OCI-LY3 (cell line): ENCODE data around the gene TEX48.

Source experiments
- H2AFZ ChIP-seq: fragments of 200-600, 300-600 bp; shearing (Covaris generic); 2 replicates; pipeline ENCODE4 v1.6.0; 2014; ENCODE audit warnings: antibody characterized with exemption, low read depth, low read length
- H3K27ac ChIP-seq: fragments of 200-600, 300-600 bp; sonication (generic); 2 replicates; pipeline ENCODE4 v1.5.1; 2014; ENCODE audit warnings: mild to moderate bottlenecking, low read length, moderate library complexity, mixed read lengths
- H3K27me3 ChIP-seq: fragments of 200-600, 300-600 bp; sonication (generic); 2 replicates; pipeline ENCODE4 v1.6.1; 2014; ENCODE audit warnings: low read depth, low read length, mixed read lengths
- H3K36me3 ChIP-seq: fragments of 200-600, 300-600 bp; sonication (generic); replicated peaks from 2 replicates; pipeline ENCODE3; 2014; ENCODE audit warnings: low read depth, low read length, mixed read lengths
- H3K4me1 ChIP-seq: fragments of 300-600, 200-600 bp; sonication (generic); 2 replicates; pipeline ENCODE4 v1.6.1; 2014; ENCODE audit warnings: low read length, mixed read lengths
- H3K4me2 ChIP-seq: fragments of 200-600, 300-600 bp; sonication (generic); 2 replicates; pipeline ENCODE4 v1.6.1; 2014; ENCODE audit warnings: low read length, mixed read lengths
- H3K4me3 ChIP-seq: fragments of 300-600, 200-600 bp; sonication (generic); 2 replicates; pipeline ENCODE4 v1.5.1; 2014; ENCODE audit warnings: antibody characterized with exemption, mild to moderate bottlenecking, low read length, moderate library complexity
- H3K79me2 ChIP-seq: fragments of 300-600, 200-600 bp; shearing (Covaris generic); 2 replicates; pipeline ENCODE4 v1.6.1; 2014; ENCODE audit warnings: mild to moderate bottlenecking, low read length, mixed read lengths
- H3K9ac ChIP-seq: fragments of 300-600, 200-600 bp; shearing (Covaris generic); 2 replicates; pipeline ENCODE4 v1.6.0; 2014; ENCODE audit warnings: mild to moderate bottlenecking, low read length, moderate library complexity
- H3K9me3 ChIP-seq: fragments of 200-600, 300-600 bp; shearing (Covaris generic); 2 replicates; pipeline ENCODE4 v1.6.1; 2014; ENCODE audit warnings: low read length, mixed read lengths; ENCODE audit not compliant: insufficient read depth
- H4K20me1 ChIP-seq: fragments of 200-600, 300-600 bp; sonication (generic); 2 replicates; pipeline ENCODE4 v1.6.1; 2016; ENCODE audit warnings: low read length, mixed read lengths; ENCODE audit not compliant: insufficient read depth
- EZH2phosphoT487 ChIP-seq: fragments of 200-600 bp; shearing (Covaris generic); IDR thresholded peaks from 2 replicates; pipeline ENCODE4 v1.6.1; 2018; ENCODE audit warnings: antibody characterized with exemption, mixed run types, low read depth
- TF ChIP-seq, protein P1 (sequence below): fragments of 200-600, 300-600 bp; sonication (generic); IDR thresholded peaks from 2 replicates; pipeline ENCODE4 v1.5.1; 2014; ENCODE audit warnings: antibody characterized with exemption, low read length, low read depth

TEX48 gene

GRCh38 chr9:114669961-114670360, 12.0 kb downstream of the TEX48 start:
- Histone ChIP-seq H3K9ac (no peak overlapping the region), H4K20me1 (no peaks in the 10 kb centered on the region), H3K4me2 (no peak overlapping the region), H2AFZ (no peak overlapping the region), H3K27me3 (0 out of 2 replicates have a peak, but pooled peaks cover 4% of the 10 kb centered on the region), H3K4me1 (0 out of 2 replicates have a peak, but pooled peaks cover 2% of the 10 kb centered on the region), H3K9me3 (no peaks in the 10 kb centered on the region), H3K27ac (no peak overlapping the region), H3K36me3 (no peaks in the 10 kb centered on the region), H3K4me3 (no peak overlapping the region), H3K79me2 (no peaks in the 10 kb centered on the region)
- TF ChIP-seq EZH2phosphoT487 = no peak
- TF ChIP-seq, protein P1, sequence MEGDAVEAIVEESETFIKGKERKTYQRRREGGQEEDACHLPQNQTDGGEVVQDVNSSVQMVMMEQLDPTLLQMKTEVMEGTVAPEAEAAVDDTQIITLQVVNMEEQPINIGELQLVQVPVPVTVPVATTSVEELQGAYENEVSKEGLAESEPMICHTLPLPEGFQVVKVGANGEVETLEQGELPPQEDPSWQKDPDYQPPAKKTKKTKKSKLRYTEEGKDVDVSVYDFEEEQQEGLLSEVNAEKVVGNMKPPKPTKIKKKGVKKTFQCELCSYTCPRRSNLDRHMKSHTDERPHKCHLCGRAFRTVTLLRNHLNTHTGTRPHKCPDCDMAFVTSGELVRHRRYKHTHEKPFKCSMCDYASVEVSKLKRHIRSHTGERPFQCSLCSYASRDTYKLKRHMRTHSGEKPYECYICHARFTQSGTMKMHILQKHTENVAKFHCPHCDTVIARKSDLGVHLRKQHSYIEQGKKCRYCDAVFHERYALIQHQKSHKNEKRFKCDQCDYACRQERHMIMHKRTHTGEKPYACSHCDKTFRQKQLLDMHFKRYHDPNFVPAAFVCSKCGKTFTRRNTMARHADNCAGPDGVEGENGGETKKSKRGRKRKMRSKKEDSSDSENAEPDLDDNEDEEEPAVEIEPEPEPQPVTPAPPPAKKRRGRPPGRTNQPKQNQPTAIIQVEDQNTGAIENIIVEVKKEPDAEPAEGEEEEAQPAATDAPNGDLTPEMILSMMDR = no peak

GRCh38 chr9:114668146-114668545, 13.8 kb downstream of the TEX48 start:
- no peaks in the 10 kb centered on the region for H3K9me3 ChIP-seq
- no peaks in the 10 kb centered on the region for H3K36me3 ChIP-seq
- 0 out of 2 replicates have a peak, but pooled peaks cover 2% of the 10 kb centered on the region for H3K4me1 ChIP-seq
- H3K4me2 ChIP-seq = no peak overlapping the region
- no peak overlapping the region for H3K27ac ChIP-seq
- H4K20me1 ChIP-seq = no peaks in the 10 kb centered on the region
- TF ChIP-seq, protein P1 = no peak
- no peak for TF ChIP-seq EZH2phosphoT487
- no peak overlapping the region for H3K4me3 ChIP-seq
- no peak overlapping the region for H3K9ac ChIP-seq
- no peaks in the 10 kb centered on the region for H3K79me2 ChIP-seq
- H2AFZ ChIP-seq = no peak overlapping the region
- H3K27me3 ChIP-seq = no peaks in the 10 kb centered on the region

- Histone ChIP-seq H3K4me2 (no peak overlapping the region), H3K4me1 (peaks cover 6% of the 10 kb centered on the region), H3K9me3 (no peaks in the 10 kb centered on the region), H3K79me2 (no peaks in the 10 kb centered on the region), H3K36me3 (no peaks in the 10 kb centered on the region), H3K4me3 (no peak overlapping the region), H3K27ac (no peak overlapping the region), H3K9ac (no peak overlapping the region), H3K27me3 (no peaks in the 10 kb centered on the region), H4K20me1 (no peaks in the 10 kb centered on the region), H2AFZ (no peak overlapping the region)
- TF ChIP-seq, protein P1 = no peak
- TF ChIP-seq EZH2phosphoT487 = no peak
These were observed 15.1 kb downstream of the TEX48 start for GRCh38 chr9:114666851-114667250.

GRCh38 chr9:114666401-114666800, 15.6 kb downstream of the TEX48 start:
- Histone ChIP-seq H4K20me1 (no peaks in the 10 kb centered on the region), H3K4me2 (no peak overlapping the region)

More at GRCh38 chr9:114666401-114666800, 15.6 kb downstream of the TEX48 start:
- Histone ChIP-seq H3K4me1 (peaks cover 6% of the 10 kb centered on the region), H2AFZ (no peak overlapping the region), H3K27me3 (no peaks in the 10 kb centered on the region), H3K4me3 (no peak overlapping the region), H3K79me2 (no peaks in the 10 kb centered on the region), H3K36me3 (no peaks in the 10 kb centered on the region), H3K9me3 (no peaks in the 10 kb centered on the region), H3K27ac (no peak overlapping the region), H3K9ac (no peak overlapping the region)
- TF ChIP-seq EZH2phosphoT487 = no peak
- TF ChIP-seq, protein P1 = no peak
